ENCODE results near the gene POLR2L. TPM values are rescaled to one million over a fixed set of nuclear protein-coding genes. Genes with fewer than 3 reads are reported as not detected.

Gene POLR2L
- polyA plus RNA-seq, 2 donors, result 64.9 to 177 TPM

DNA sequence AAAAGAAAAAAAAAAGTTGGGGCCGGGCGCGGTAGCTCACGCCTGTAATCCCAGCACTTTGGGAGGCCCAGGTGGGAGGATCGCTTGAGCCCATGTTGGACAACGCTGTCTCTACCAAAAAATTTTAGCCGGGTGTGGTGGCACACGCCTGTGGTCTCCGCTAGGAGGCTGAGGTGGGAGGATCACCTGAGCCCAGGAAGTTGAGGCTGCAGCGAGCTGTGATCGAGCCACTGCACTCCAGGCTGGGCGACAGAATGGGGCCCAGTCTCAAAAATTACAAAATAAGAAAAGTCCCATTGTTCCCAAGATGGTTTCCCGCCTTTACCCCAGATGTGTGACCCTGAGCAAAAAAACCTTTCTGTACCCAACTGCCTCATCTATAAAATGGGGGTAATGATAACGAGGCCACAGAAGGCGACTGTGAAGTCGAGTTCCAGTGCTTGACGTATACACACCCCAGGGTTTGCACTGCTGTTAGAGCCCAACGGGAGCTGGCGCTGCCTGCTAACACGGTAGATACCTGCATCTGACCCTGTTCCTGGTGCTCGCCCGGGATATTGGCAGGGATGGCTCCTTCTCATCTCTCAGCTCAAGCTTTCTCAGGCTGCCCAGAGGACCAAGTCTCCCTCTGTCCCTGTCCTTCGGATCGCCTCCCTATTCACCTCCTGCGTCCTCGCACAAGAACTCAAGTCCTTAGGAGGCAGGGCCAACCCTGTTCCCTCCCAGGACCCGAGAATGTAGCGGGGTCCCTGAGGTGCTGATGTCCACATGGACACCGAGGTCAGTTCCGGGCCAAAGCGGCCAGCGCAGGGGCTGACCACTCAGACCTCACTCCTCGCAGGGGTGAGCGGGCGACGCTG, 33.7 kb downstream of the POLR2L start:
- Histone ChIP-seq H3K4me1 (ENCODE audit: control insufficient read depth in 2 of 2, insufficient read depth in 2 of 2, low read length in 1 of 2) (peaks cover 5 to 22% of the 10 kb centered on the region in 2 donors), H3K27ac (ENCODE audit: low read depth in 2 of 2, low read length in 1 of 2) (peak overlapping the region; percentile 98), H3K9me3 (ENCODE audit: control insufficient read depth in 2 of 2, insufficient read depth in 1 of 2, low read depth in 1 of 2, low read length in 1 of 2) (no peaks in the 10 kb centered on the region), H3K4me3 (ENCODE audit: low read depth in 1 of 2, low read length in 2 of 2) (peak overlapping the region; percentile 87 to 97), H3K27me3 (ENCODE audit: control insufficient read depth in 1 of 2, insufficient read depth in 2 of 2, low read length in 2 of 2) (no peaks in the 10 kb centered on the region), H3K36me3 (ENCODE audit: control insufficient read depth in 2 of 2, insufficient read depth in 2 of 2, low read length in 1 of 2) (peaks cover 6 to 23% of the 10 kb centered on the region in 2 donors)
- 28 to 29% methylated on average over 36 of the region's 36 CpGs for WGBS, 2 donors

DNA sequence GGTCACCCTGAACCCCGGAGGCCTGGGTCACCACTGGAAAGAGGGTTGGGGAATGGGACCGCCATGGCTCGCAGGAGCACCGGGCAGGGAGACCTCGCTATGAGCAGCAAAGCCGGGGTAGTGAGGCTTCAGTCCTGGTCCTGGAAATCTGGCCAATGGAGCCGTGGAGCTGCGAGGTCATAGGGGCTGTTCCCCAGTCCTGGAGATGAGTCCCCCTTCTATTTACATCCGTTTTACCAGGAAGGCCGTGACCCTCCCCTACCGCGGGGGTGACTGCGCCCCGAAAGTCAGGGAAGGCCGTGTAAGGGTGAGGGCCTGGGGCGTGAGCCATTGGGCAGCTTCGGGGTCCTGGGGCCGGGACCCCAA, 37.7 kb downstream of the POLR2L start:
- Histone ChIP-seq H3K27me3 (ENCODE audit: control insufficient read depth in 1 of 2, insufficient read depth in 2 of 2, low read length in 2 of 2) (no peaks in the 10 kb centered on the region), H3K27ac (ENCODE audit: low read depth in 2 of 2, low read length in 1 of 2) (peak overlapping the region; percentile 88 to 89), H3K4me1 (ENCODE audit: control insufficient read depth in 2 of 2, insufficient read depth in 2 of 2, low read length in 1 of 2) (peaks cover 5 to 14% of the 10 kb centered on the region in 2 donors), H3K9me3 (ENCODE audit: control insufficient read depth in 2 of 2, insufficient read depth in 1 of 2, low read depth in 1 of 2, low read length in 1 of 2) (no peaks in the 10 kb centered on the region), H3K4me3 (ENCODE audit: low read depth in 1 of 2, low read length in 2 of 2) (peak overlapping the region; percentile 54 to 72), H3K36me3 (ENCODE audit: control insufficient read depth in 2 of 2, insufficient read depth in 2 of 2, low read length in 1 of 2) (peaks cover 0 to 25% of the 10 kb centered on the region in 2 donors)
- 3 to 5% methylated on average over 18 of the region's 18 CpGs for WGBS, 2 donors

DNA sequence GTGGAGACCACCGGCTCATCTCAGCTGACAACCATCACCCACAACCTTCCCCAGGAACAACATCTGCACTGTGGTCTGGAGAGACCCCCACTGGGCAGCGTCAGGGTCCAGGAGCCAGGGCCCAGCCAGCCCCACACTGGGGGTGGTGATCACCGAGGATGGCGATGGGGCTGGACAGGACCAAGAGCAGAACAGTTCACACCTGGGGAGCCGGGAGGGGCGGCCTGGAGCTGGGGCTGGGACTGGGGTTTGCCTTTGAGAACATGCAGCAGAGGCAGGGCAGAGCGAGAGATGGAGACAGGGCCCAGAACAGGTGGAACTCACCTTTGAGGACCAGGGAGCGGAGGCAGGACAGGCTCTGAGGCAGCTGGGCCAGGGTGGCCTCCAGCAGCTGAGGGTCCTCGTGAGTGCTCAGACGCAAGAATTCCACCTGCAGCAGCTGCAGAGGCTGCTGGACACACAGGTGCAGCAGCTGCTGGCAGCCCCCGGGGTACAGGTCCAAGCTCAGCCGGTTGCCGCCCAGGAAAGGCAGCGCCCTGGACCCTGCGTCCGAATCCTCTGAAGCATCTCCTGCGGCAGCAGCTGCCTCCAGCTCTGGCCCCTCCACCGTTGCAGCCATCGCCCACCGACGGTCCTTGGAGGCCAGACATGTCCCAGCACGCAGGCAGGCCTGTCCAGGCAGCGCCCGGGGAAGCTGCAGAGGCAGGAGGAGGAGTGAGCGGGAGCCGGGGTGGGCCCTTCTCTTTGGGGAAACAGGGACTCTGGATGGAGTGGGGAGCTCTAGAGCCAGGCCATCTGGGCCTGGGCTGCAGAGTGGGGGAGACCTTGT, 38.3 kb downstream of the POLR2L start:
- no peaks in the 10 kb centered on the region for H3K27me3 ChIP-seq (ENCODE audit: control insufficient read depth in 1 of 2, insufficient read depth in 2 of 2, low read length in 2 of 2)
- WGBS, 2 donors, result 44 to 45% methylated on average over 26 of the region's 26 CpGs
- H3K36me3 ChIP-seq (ENCODE audit: control insufficient read depth in 2 of 2, insufficient read depth in 2 of 2, low read length in 1 of 2), result peaks cover 0 to 30% of the 10 kb centered on the region in 2 donors
- no peak overlapping the region for H3K27ac ChIP-seq (ENCODE audit: low read depth in 2 of 2, low read length in 1 of 2)
- peak overlapping the region; percentile 54 to 72 for H3K4me3 ChIP-seq (ENCODE audit: low read depth in 1 of 2, low read length in 2 of 2)
- peaks cover 5 to 14% of the 10 kb centered on the region in 2 donors for H3K4me1 ChIP-seq (ENCODE audit: control insufficient read depth in 2 of 2, insufficient read depth in 2 of 2, low read length in 1 of 2)
- H3K9me3 ChIP-seq (ENCODE audit: control insufficient read depth in 2 of 2, insufficient read depth in 1 of 2, low read depth in 1 of 2, low read length in 1 of 2), result no peaks in the 10 kb centered on the region

DNA sequence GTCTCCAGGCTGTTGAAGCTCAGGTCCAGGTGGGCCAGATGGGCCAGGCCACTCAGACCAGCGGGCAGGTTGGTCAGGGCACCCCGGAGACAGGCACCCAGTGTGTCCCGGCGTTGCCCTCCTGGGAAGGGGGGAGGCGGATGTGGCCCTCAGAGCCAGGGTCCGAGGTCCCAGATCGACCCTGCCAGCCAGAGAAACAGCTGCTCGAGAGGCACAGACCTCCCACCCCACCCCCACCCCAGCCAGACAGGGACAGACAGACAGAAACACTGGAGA, 38.9 kb downstream of the POLR2L start:
- H3K27ac ChIP-seq (ENCODE audit: low read depth in 2 of 2, low read length in 1 of 2), result no peak overlapping the region
- H3K4me3 ChIP-seq (ENCODE audit: low read depth in 1 of 2, low read length in 2 of 2), result no peak overlapping the region
- H3K9me3 ChIP-seq (ENCODE audit: control insufficient read depth in 2 of 2, insufficient read depth in 1 of 2, low read depth in 1 of 2, low read length in 1 of 2), result no peaks in the 10 kb centered on the region
- peaks cover 5 to 15% of the 10 kb centered on the region in 2 donors for H3K4me1 ChIP-seq (ENCODE audit: control insufficient read depth in 2 of 2, insufficient read depth in 2 of 2, low read length in 1 of 2)
- WGBS, 2 donors, result 77 to 90% methylated on average over 6 to 8 of the region's 8 CpGs
- peaks cover 0 to 30% of the 10 kb centered on the region in 2 donors for H3K36me3 ChIP-seq (ENCODE audit: control insufficient read depth in 2 of 2, insufficient read depth in 2 of 2, low read length in 1 of 2)
- H3K27me3 ChIP-seq (ENCODE audit: control insufficient read depth in 1 of 2, insufficient read depth in 2 of 2, low read length in 2 of 2), result no peaks in the 10 kb centered on the region

DNA sequence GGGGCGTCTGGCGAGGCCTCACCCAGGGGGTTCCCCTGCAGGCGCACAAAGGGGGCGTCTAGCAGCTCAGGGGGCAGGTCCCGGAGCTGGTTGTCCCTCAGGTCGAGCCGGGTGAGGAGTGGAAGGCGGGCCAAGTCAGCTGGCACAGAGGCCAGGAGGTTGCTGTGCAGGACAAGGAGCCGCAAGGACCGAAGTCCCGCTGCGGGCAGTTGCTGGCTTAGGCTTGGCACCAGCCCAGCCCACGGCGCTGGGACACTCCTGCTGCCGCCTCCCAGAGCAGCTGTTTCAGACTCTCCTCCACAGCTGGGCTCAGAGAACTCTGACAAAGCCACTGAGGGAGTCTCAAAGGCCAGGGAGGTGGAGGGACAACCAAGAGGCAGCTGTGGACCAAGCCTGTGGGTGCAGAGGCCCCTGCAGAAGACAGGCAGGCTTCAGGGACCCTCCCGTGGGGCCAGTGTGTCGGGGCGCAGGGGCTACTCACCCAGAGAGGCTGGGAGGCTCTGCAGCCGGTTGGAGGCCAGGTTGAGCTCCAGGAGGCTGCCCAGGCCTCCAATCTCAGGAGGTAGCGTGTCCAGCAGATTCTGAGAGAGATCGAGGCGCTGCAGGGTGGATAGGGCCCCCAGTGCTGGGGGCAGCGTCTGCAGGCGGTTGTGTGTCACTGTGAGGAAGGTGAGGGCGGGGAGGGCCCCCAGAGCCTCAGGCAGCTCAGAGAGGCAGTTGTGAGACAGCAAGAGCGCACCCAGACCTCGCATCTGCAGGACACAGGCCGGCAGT, 39.4 kb downstream of the POLR2L start:
- peaks cover 0 to 30% of the 10 kb centered on the region in 2 donors for H3K36me3 ChIP-seq (ENCODE audit: control insufficient read depth in 2 of 2, insufficient read depth in 2 of 2, low read length in 1 of 2)
- 90 to 91% methylated on average over 28 of the region's 28 CpGs for WGBS, 2 donors

DNA sequence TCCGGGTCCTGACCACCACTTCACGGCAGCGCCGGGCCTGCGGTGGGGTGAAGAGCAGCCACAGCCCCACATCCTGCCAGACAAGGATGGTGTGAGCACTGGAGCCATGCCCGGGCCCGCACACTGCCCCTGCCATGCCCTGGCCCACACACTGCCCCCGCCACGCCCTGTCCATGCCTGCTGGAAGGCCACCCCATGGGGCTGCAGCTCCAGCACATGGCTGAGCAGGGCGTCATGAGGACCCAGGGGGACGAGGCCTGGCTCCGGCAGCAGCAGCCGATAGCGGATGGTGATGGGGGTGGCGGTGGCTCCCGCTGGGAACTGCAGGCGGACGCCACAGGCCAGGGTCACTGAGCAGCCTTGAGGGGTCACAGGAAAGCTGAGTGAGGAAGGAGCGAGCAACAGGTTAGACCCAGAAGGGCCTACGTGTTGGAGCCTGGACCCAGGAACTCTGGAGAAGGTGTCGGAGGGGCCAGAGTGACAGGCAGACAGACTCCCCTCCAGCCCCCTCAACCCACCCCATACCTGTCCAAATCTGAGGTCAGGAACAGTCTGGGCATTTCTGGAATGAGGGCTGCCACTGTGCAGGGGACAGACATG, 40.2 kb downstream of the POLR2L start:
- no peaks in the 10 kb centered on the region for H3K27me3 ChIP-seq (ENCODE audit: control insufficient read depth in 1 of 2, insufficient read depth in 2 of 2, low read length in 2 of 2)
- no peaks in the 10 kb centered on the region for H3K9me3 ChIP-seq (ENCODE audit: control insufficient read depth in 2 of 2, insufficient read depth in 1 of 2, low read depth in 1 of 2, low read length in 1 of 2)
- H3K36me3 ChIP-seq (ENCODE audit: control insufficient read depth in 2 of 2, insufficient read depth in 2 of 2, low read length in 1 of 2), result peaks cover 0 to 30% of the 10 kb centered on the region in 2 donors
- H3K27ac ChIP-seq (ENCODE audit: low read depth in 2 of 2, low read length in 1 of 2), result no peak overlapping the region
- peaks cover 5 to 18% of the 10 kb centered on the region in 2 donors for H3K4me1 ChIP-seq (ENCODE audit: control insufficient read depth in 2 of 2, insufficient read depth in 2 of 2, low read length in 1 of 2)
- WGBS, 2 donors, result 98% methylated on average over 16 to 21 of the region's 21 CpGs
- no peak overlapping the region for H3K4me3 ChIP-seq (ENCODE audit: low read depth in 1 of 2, low read length in 2 of 2)

More for the DNA sequence above, 39.4 kb downstream of the POLR2L start:
- Histone ChIP-seq H3K4me1 (ENCODE audit: control insufficient read depth in 2 of 2, insufficient read depth in 2 of 2, low read length in 1 of 2) (peaks cover 5 to 17% of the 10 kb centered on the region in 2 donors), H3K9me3 (ENCODE audit: control insufficient read depth in 2 of 2, insufficient read depth in 1 of 2, low read depth in 1 of 2, low read length in 1 of 2) (no peaks in the 10 kb centered on the region), H3K27ac (ENCODE audit: low read depth in 2 of 2, low read length in 1 of 2) (no peak overlapping the region), H3K27me3 (ENCODE audit: control insufficient read depth in 1 of 2, insufficient read depth in 2 of 2, low read length in 2 of 2) (no peaks in the 10 kb centered on the region), H3K4me3 (ENCODE audit: low read depth in 1 of 2, low read length in 2 of 2) (no peak overlapping the region)

DNA sequence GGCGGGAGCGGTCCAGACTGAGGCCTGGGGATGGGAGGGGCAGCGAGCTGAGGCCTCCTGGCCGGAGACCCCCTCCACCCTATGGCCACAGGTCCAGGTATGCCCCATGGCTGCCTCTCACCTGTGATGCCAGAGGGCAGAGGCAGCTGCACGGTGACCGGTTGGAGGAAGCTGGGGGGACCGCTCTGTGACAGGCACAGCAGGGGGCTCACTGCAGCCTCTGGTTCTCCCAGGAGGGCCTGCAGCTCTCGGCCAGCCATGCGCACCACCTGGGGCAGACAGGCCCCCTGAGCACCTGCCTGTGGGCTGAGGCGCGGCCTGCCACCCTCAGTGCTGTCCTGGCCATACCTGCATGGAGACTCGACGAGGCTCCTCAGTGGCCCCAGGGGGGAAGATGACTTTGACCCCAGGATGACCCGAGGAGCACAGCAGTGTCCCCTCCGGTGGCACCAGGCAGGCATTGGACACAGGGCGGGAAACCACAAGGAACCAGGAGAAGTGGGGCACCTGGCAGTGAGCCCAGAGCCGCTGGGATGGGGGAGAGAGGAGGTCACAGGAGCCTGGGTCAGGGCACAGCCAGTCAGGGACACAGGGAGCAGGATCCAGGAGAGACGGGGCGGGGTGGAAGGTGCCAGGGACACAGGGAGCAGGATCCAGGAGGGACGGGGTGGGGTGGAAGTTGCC, 41.1 kb downstream of the POLR2L start:
- Histone ChIP-seq H3K4me1 (ENCODE audit: control insufficient read depth in 2 of 2, insufficient read depth in 2 of 2, low read length in 1 of 2) (peaks cover 9 to 26% of the 10 kb centered on the region in 2 donors), H3K27me3 (ENCODE audit: control insufficient read depth in 1 of 2, insufficient read depth in 2 of 2, low read length in 2 of 2) (no peaks in the 10 kb centered on the region), H3K4me3 (ENCODE audit: low read depth in 1 of 2, low read length in 2 of 2) (no peak overlapping the region), H3K36me3 (ENCODE audit: control insufficient read depth in 2 of 2, insufficient read depth in 2 of 2, low read length in 1 of 2) (peaks cover 0 to 30% of the 10 kb centered on the region in 2 donors), H3K9me3 (ENCODE audit: control insufficient read depth in 2 of 2, insufficient read depth in 1 of 2, low read depth in 1 of 2, low read length in 1 of 2) (no peaks in the 10 kb centered on the region), H3K27ac (ENCODE audit: low read depth in 2 of 2, low read length in 1 of 2) (no peak overlapping the region)
- WGBS, 2 donors, result 90 to 91% methylated on average over 20 of the region's 20 CpGs

DNA sequence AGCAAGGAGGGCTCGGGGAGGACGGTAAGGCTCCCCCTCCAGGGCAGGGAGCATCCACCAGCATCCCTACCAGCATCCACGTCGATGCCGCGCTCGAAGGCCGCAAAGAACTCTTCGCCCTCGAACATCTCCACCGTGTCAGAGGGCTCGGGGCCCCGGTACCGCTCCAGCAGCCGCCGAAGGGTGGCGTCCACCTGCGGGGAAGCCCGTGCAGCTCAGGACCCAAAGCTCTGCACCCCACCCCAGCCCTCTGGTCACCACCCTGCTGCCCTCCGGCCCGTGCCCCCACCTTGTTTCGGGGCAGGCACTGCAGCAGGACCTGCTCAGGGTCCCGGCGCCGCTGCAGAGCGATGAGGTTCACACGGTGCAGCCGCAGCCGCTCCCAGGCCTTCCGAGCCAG, 41.9 kb downstream of the POLR2L start:
- Histone ChIP-seq H3K4me1 (ENCODE audit: control insufficient read depth in 2 of 2, insufficient read depth in 2 of 2, low read length in 1 of 2) (peaks cover 10 to 30% of the 10 kb centered on the region in 2 donors), H3K27ac (ENCODE audit: low read depth in 2 of 2, low read length in 1 of 2) (no peak overlapping the region), H3K9me3 (ENCODE audit: control insufficient read depth in 2 of 2, insufficient read depth in 1 of 2, low read depth in 1 of 2, low read length in 1 of 2) (no peaks in the 10 kb centered on the region), H3K36me3 (ENCODE audit: control insufficient read depth in 2 of 2, insufficient read depth in 2 of 2, low read length in 1 of 2) (peaks cover 0 to 30% of the 10 kb centered on the region in 2 donors), H3K4me3 (ENCODE audit: low read depth in 1 of 2, low read length in 2 of 2) (no peak overlapping the region), H3K27me3 (ENCODE audit: control insufficient read depth in 1 of 2, insufficient read depth in 2 of 2, low read length in 2 of 2) (no peaks in the 10 kb centered on the region)
- 94 to 95% methylated on average over 30 of the region's 30 CpGs for WGBS, 2 donors
